ENCODE results near the gene DNAI1. TPM values are rescaled to one million over a fixed set of nuclear protein-coding genes. Genes with fewer than 3 reads are reported as not detected.

DNAI1 gene
- total and polyA plus RNA-seq, 9 donors = 0.13 to 0.29 (median 0.22) TPM; not detected in 5

GRCh38 chr9:34500623-34501267, 42.1 kb downstream of the DNAI1 start:
- Histone ChIP-seq H3K4me3 (ENCODE audit: low read length) (no peak overlapping the region), H3K4me1 (ENCODE audit: control insufficient read depth, insufficient read depth, low read length) (peaks cover 24% of the 10 kb centered on the region), H3K27me3 (ENCODE audit: control insufficient read depth, insufficient read depth, low read length) (no peaks in the 10 kb centered on the region), H3K9me3 (replicated peaks; ENCODE audit: control insufficient read depth, low read depth, low read length) (no peaks in the 10 kb centered on the region), H3K36me3 (ENCODE audit: control insufficient read depth, insufficient read depth, low read length) (no peaks in the 10 kb centered on the region), H3K27ac (ENCODE audit: low read length) (no peak overlapping the region)
- peak; percentile 55 for DNase-seq
- WGBS (ENCODE audit: insufficient coverage) = 3% methylated on average over 4 of the region's 6 CpGs

GRCh38 chr9:34501372-34501771, 42.8 kb downstream of the DNAI1 start:
- H3K36me3 ChIP-seq (ENCODE audit: control insufficient read depth, insufficient read depth, low read length) = no peaks in the 10 kb centered on the region
- H3K27ac ChIP-seq (ENCODE audit: low read length) = no peak overlapping the region
- no CpG with 5 or more reads among the region's 2 CpGs for WGBS (ENCODE audit: insufficient coverage)
- no peaks in the 10 kb centered on the region for H3K27me3 ChIP-seq (ENCODE audit: control insufficient read depth, insufficient read depth, low read length)
- no peak overlapping the region for H3K4me3 ChIP-seq (ENCODE audit: low read length)
- H3K9me3 ChIP-seq (replicated peaks; ENCODE audit: control insufficient read depth, low read depth, low read length) = no peaks in the 10 kb centered on the region
- H3K4me1 ChIP-seq (ENCODE audit: control insufficient read depth, insufficient read depth, low read length) = peaks cover 28% of the 10 kb centered on the region
- no peak for DNase-seq

- peak; percentile 89 for DNase-seq
- Histone ChIP-seq H3K36me3 (ENCODE audit: control insufficient read depth, insufficient read depth, low read length) (no peaks in the 10 kb centered on the region), H3K4me1 (ENCODE audit: control insufficient read depth, insufficient read depth, low read length) (peaks cover 28% of the 10 kb centered on the region), H3K27me3 (ENCODE audit: control insufficient read depth, insufficient read depth, low read length) (no peaks in the 10 kb centered on the region), H3K4me3 (ENCODE audit: low read length) (no peak overlapping the region), H3K9me3 (replicated peaks; ENCODE audit: control insufficient read depth, low read depth, low read length) (no peaks in the 10 kb centered on the region), H3K27ac (ENCODE audit: low read length) (no peak overlapping the region)
- WGBS (ENCODE audit: insufficient coverage) = 19% methylated on average over 4 of the region's 5 CpGs
Measured at GRCh38 chr9:34501889-34502425, 43.4 kb downstream of the DNAI1 start.

GRCh38 chr9:34502471-34502870, 43.9 kb downstream of the DNAI1 start:
- H3K4me3 ChIP-seq (ENCODE audit: low read length) = no peak overlapping the region
- no peak overlapping the region for H3K27ac ChIP-seq (ENCODE audit: low read length)
- H3K27me3 ChIP-seq (ENCODE audit: control insufficient read depth, insufficient read depth, low read length) = no peaks in the 10 kb centered on the region
- DNase-seq = no peak
- 37% methylated on average over 2 of the region's 10 CpGs for WGBS (ENCODE audit: insufficient coverage)
- H3K36me3 ChIP-seq (ENCODE audit: control insufficient read depth, insufficient read depth, low read length) = no peaks in the 10 kb centered on the region
- peaks cover 28% of the 10 kb centered on the region for H3K4me1 ChIP-seq (ENCODE audit: control insufficient read depth, insufficient read depth, low read length)
- no peaks in the 10 kb centered on the region for H3K9me3 ChIP-seq (replicated peaks; ENCODE audit: control insufficient read depth, low read depth, low read length)

- no peaks in the 10 kb centered on the region for H3K27me3 ChIP-seq (ENCODE audit: control insufficient read depth, insufficient read depth, low read length)
- no peaks in the 10 kb centered on the region for H3K9me3 ChIP-seq (replicated peaks; ENCODE audit: control insufficient read depth, low read depth, low read length)
- no peak overlapping the region for H3K27ac ChIP-seq (ENCODE audit: low read length)
- no peaks in the 10 kb centered on the region for H3K36me3 ChIP-seq (ENCODE audit: control insufficient read depth, insufficient read depth, low read length)
- WGBS (ENCODE audit: insufficient coverage) = no CpG with 5 or more reads among the region's 6 CpGs
- peaks cover 28% of the 10 kb centered on the region for H3K4me1 ChIP-seq (ENCODE audit: control insufficient read depth, insufficient read depth, low read length)
- H3K4me3 ChIP-seq (ENCODE audit: low read length) = no peak overlapping the region
- DNase-seq = no peak
Measured at GRCh38 chr9:34502891-34503290, 44.3 kb downstream of the DNAI1 start.

GRCh38 chr9:34503406-34503805, 44.8 kb downstream of the DNAI1 start:
- no peaks in the 10 kb centered on the region for H3K27me3 ChIP-seq (ENCODE audit: control insufficient read depth, insufficient read depth, low read length)
- no peak overlapping the region for H3K27ac ChIP-seq (ENCODE audit: low read length)
- no peaks in the 10 kb centered on the region for H3K9me3 ChIP-seq (replicated peaks; ENCODE audit: control insufficient read depth, low read depth, low read length)
- no peak for DNase-seq
- no peak overlapping the region for H3K4me3 ChIP-seq (ENCODE audit: low read length)
- peaks cover 28% of the 10 kb centered on the region for H3K4me1 ChIP-seq (ENCODE audit: control insufficient read depth, insufficient read depth, low read length)
- no peaks in the 10 kb centered on the region for H3K36me3 ChIP-seq (ENCODE audit: control insufficient read depth, insufficient read depth, low read length)

- Histone ChIP-seq H3K27me3 (ENCODE audit: control insufficient read depth, insufficient read depth, low read length) (no peaks in the 10 kb centered on the region), H3K27ac (ENCODE audit: low read length) (no peak overlapping the region), H3K36me3 (ENCODE audit: control insufficient read depth, insufficient read depth, low read length) (no peaks in the 10 kb centered on the region), H3K9me3 (replicated peaks; ENCODE audit: control insufficient read depth, low read depth, low read length) (no peaks in the 10 kb centered on the region), H3K4me3 (ENCODE audit: low read length) (no peak overlapping the region), H3K4me1 (ENCODE audit: control insufficient read depth, insufficient read depth, low read length) (peaks cover 37% of the 10 kb centered on the region)
- 100% methylated on average over 2 of the region's 5 CpGs for WGBS (ENCODE audit: insufficient coverage)
- DNase-seq = no peak
Measured at GRCh38 chr9:34505370-34506120, 46.9 kb downstream of the DNAI1 start.

GRCh38 chr9:34506623-34507022, 48.0 kb downstream of the DNAI1 start:
- H3K4me3 ChIP-seq (ENCODE audit: low read length) = no peak overlapping the region
- H3K9me3 ChIP-seq (replicated peaks; ENCODE audit: control insufficient read depth, low read depth, low read length) = no peaks in the 10 kb centered on the region
- H3K27me3 ChIP-seq (ENCODE audit: control insufficient read depth, insufficient read depth, low read length) = no peaks in the 10 kb centered on the region
- DNase-seq = no peak
- WGBS (ENCODE audit: insufficient coverage) = 90% methylated on average over 5 of the region's 7 CpGs
- no peaks in the 10 kb centered on the region for H3K36me3 ChIP-seq (ENCODE audit: control insufficient read depth, insufficient read depth, low read length)
- H3K4me1 ChIP-seq (ENCODE audit: control insufficient read depth, insufficient read depth, low read length) = peaks cover 42% of the 10 kb centered on the region
- no peak overlapping the region for H3K27ac ChIP-seq (ENCODE audit: low read length)

GRCh38 chr9:34507556-34507955, 49.0 kb downstream of the DNAI1 start:
- Histone ChIP-seq H3K36me3 (ENCODE audit: control insufficient read depth, insufficient read depth, low read length) (no peaks in the 10 kb centered on the region), H3K27ac (ENCODE audit: low read length) (no peak overlapping the region), H3K27me3 (ENCODE audit: control insufficient read depth, insufficient read depth, low read length) (no peaks in the 10 kb centered on the region), H3K9me3 (replicated peaks; ENCODE audit: control insufficient read depth, low read depth, low read length) (no peaks in the 10 kb centered on the region), H3K4me3 (ENCODE audit: low read length) (no peak overlapping the region), H3K4me1 (ENCODE audit: control insufficient read depth, insufficient read depth, low read length) (peaks cover 41% of the 10 kb centered on the region)
- WGBS (ENCODE audit: insufficient coverage) = 92% methylated on average over 2 of the region's 5 CpGs
- DNase-seq = no peak

GRCh38 chr9:34507966-34508365, 49.4 kb downstream of the DNAI1 start:
- DNase-seq = no peak
- no peaks in the 10 kb centered on the region for H3K36me3 ChIP-seq (ENCODE audit: control insufficient read depth, insufficient read depth, low read length)

More at GRCh38 chr9:34507966-34508365, 49.4 kb downstream of the DNAI1 start:
- Histone ChIP-seq H3K27ac (ENCODE audit: low read length) (no peak overlapping the region), H3K9me3 (replicated peaks; ENCODE audit: control insufficient read depth, low read depth, low read length) (no peaks in the 10 kb centered on the region), H3K4me3 (ENCODE audit: low read length) (no peak overlapping the region), H3K27me3 (ENCODE audit: control insufficient read depth, insufficient read depth, low read length) (no peaks in the 10 kb centered on the region), H3K4me1 (ENCODE audit: control insufficient read depth, insufficient read depth, low read length) (peaks cover 41% of the 10 kb centered on the region)

Data from muscle of leg (tissue), 11 donors.